Coronary artery (tissue), 2 donors: ENCODE measurements around the gene NET1.

Source experiments
- DNase-seq: peaks from one replicate; pipeline ENCODE4 v3.0.0-alpha.2; 2017; ENCODE audit warnings: low spot score
- H3K27ac ChIP-seq, 2 donors: fragments of 200-600 bp; sonication (generic); one replicate each; pipeline ENCODE4 v1.5.1; 2016 to 2019
- H3K4me3 ChIP-seq: fragments of 200-600 bp; sonication (generic); 2 replicates; pipeline ENCODE4 v1.5.1; 2016; ENCODE audit warnings: mild to moderate bottlenecking, moderate library complexity
- CTCF ChIP-seq: fragments of 200-600 bp; sonication (generic); IDR thresholded peaks from one replicate; pipeline ENCODE4 v1.5.1; 2019; ENCODE audit warnings: antibody characterized with exemption

Gene NET1

GRCh38 chr10:5387169-5387568 lies 25.2 kb upstream of the NET1 start:
- Histone ChIP-seq H3K27ac (no peak overlapping the region), H3K4me3 (no peak overlapping the region)
- TF ChIP-seq CTCF, result no peak
- DNase-seq, result no peak

- DNase-seq, result no peak
- no peak for TF ChIP-seq CTCF
- no peak overlapping the region for H3K4me3 ChIP-seq
- H3K27ac ChIP-seq, result no peak overlapping the region
Measured at GRCh38 chr10:5390607-5391205, 21.7 kb upstream of the NET1 start.

- Histone ChIP-seq H3K27ac (no peak overlapping the region), H3K4me3 (no peak overlapping the region)
- no peak for DNase-seq
- no peak for TF ChIP-seq CTCF
Measured at GRCh38 chr10:5391790-5392189, 20.6 kb upstream of the NET1 start.

GRCh38 chr10:5393529-5393928 lies 18.8 kb upstream of the NET1 start:
- Histone ChIP-seq H3K27ac (no peak overlapping the region), H3K4me3 (no peak overlapping the region)
- no peak for DNase-seq
- TF ChIP-seq CTCF, result no peak

GRCh38 chr10:5395168-5395567 lies 17.2 kb upstream of the NET1 start:
- H3K27ac ChIP-seq, result no peak overlapping the region
- no peak for DNase-seq
- TF ChIP-seq CTCF, result no peak
- H3K4me3 ChIP-seq, result no peak overlapping the region

GRCh38 chr10:5396556-5397300 lies 15.6 kb upstream of the NET1 start:
- no peak overlapping the region for H3K27ac ChIP-seq
- H3K4me3 ChIP-seq, result no peak overlapping the region
- no peak for TF ChIP-seq CTCF
- no peak for DNase-seq

GRCh38 chr10:5399332-5399731 lies 13.0 kb upstream of the NET1 start:
- Histone ChIP-seq H3K4me3 (no peak overlapping the region), H3K27ac (no peak overlapping the region)
- no peak for DNase-seq
- no peak for TF ChIP-seq CTCF
